PC-3 (cell line): ENCODE results near the gene PPP2R3A. TPM values are rescaled to one million over a fixed set of nuclear protein-coding genes. Genes with fewer than 3 reads are reported as not detected.

ENCODE experiments used
- ATAC-seq: fragments of 200-7000 bp; cut with Tn5 transposase; 2 replicates; pipeline ENCODE4 v1.9.1; 2020; ENCODE audit warnings: mild to moderate bottlenecking, moderate library complexity
- BruUV-seq: library from RNA; stranded (reverse); fragments of 400-500 nt; replicated peaks from 2 replicates; lab custom pipeline; 2021; lab: Mats Ljungman, UMichigan
- CTCF ChIA-PET: fragments of 300-600 bp; sonication (Branson Sonifier 250); formaldehyde crosslinking; loops from one replicate; lab custom pipeline; 2022; ENCODE audit warnings: antibody characterized with exemption; lab: Charles Lee
- POLR2A ChIA-PET: fragments of 300-600 bp; sonication (Branson Sonifier 250); formaldehyde crosslinking; loops from one replicate; lab custom pipeline; 2022; ENCODE audit warnings: antibody characterized with exemption; ENCODE audit not compliant: unreplicated experiment; lab: Charles Lee
- DNase-seq: peaks from one replicate; pipeline ENCODE4 v3.0.0-alpha.2; 2015
- H2AFZ ChIP-seq: fragments of 300-600 bp; sonication (generic); 2 replicates; pipeline ENCODE4 v1.6.0; 2016; ENCODE audit warnings: antibody characterized with exemption, low read length
- H3F3A ChIP-seq: fragments of 300-600 bp; sonication (generic); one replicate; pipeline ENCODE4 v1.6.0; 2017; ENCODE audit warnings: antibody characterized with exemption, low read length, control low read depth, mild to moderate bottlenecking; ENCODE audit not compliant: unreplicated experiment
- H3K27ac ChIP-seq: fragments of 300-600 bp; sonication (generic); 2 replicates; pipeline ENCODE4 v1.5.1; 2016; ENCODE audit warnings: mild to moderate bottlenecking, low read length
- H3K27me3 ChIP-seq: fragments of 300-600 bp; sonication (generic); 2 replicates; pipeline ENCODE4 v1.6.1; 2016; ENCODE audit warnings: low read length, mixed read lengths
- H3K36me3 ChIP-seq: fragments of 300-600 bp; sonication (generic); 2 replicates; pipeline ENCODE4 v1.6.1; 2016; ENCODE audit warnings: low read depth, mixed run types, low read length, mixed read lengths
- H3K4me1 ChIP-seq: fragments of 300-600 bp; sonication (generic); 2 replicates; pipeline ENCODE4 v1.5.1; 2016; ENCODE audit warnings: low read length; ENCODE audit not compliant: insufficient read depth
- H3K4me2 ChIP-seq: fragments of 300-600 bp; sonication (generic); 2 replicates; pipeline ENCODE4 v1.6.0; 2016; ENCODE audit warnings: low read length
- H3K4me3 ChIP-seq: fragments of 300-600 bp; sonication (generic); 2 replicates; pipeline ENCODE4 v1.5.1; 2016; ENCODE audit warnings: mild to moderate bottlenecking, low read length, mixed read lengths
- H3K79me2 ChIP-seq: fragments of 300-600 bp; sonication (generic); 2 replicates; pipeline ENCODE4 v1.6.1; 2017; ENCODE audit warnings: low read length, mixed read lengths
- H3K9ac ChIP-seq: fragments of 300-600 bp; sonication (generic); 2 replicates; pipeline ENCODE4 v1.6.0; 2016; ENCODE audit warnings: mild to moderate bottlenecking, low read length
- H3K9me2 ChIP-seq: fragments of 300-600 bp; sonication (generic); replicated peaks from 2 replicates; pipeline ENCODE4 v1.6.1; 2016; ENCODE audit warnings: mixed run types, low read length, mixed read lengths
- H3K9me3 ChIP-seq: fragments of 300-600 bp; sonication (generic); 2 replicates; pipeline ENCODE4 v1.6.1; 2016; ENCODE audit warnings: low read length, mixed read lengths
- H4K20me1 ChIP-seq: fragments of 300-600 bp; sonication (generic); 2 replicates; pipeline ENCODE4 v1.6.1; 2016; ENCODE audit warnings: low read length, mixed read lengths
- CTCF ChIP-seq: fragments of 300-600 bp; sonication (generic); conservative IDR thresholded peaks from 2 replicates; pipeline ENCODE4 v1.5.1; 2017; ENCODE audit warnings: antibody characterized with exemption, low read depth, mild to moderate bottlenecking, low read length
- EZH2 ChIP-seq: fragments of 300-600 bp; sonication (generic); IDR thresholded peaks from one replicate; pipeline ENCODE4 v1.6.1; 2017; ENCODE audit warnings: antibody characterized with exemption, mild to moderate bottlenecking, low read length; ENCODE audit not compliant: unreplicated experiment
- EZH2phosphoT487 ChIP-seq: fragments of 300-600 bp; sonication (generic); IDR thresholded peaks from 2 replicates; pipeline ENCODE4 v1.6.1; 2018; ENCODE audit warnings: mild to moderate bottlenecking, antibody characterized with exemption, low read length, borderline replicate concordance
- intact Hi-C: fragments of 100-400 bp; cut with micrococcal nuclease; formaldehyde crosslinking; loops from 2 replicates; pipeline ENCODE4 v1.9.0; 2023
- total RNA-seq: library from RNA; depleted of rRNA; stranded (reverse); fragments of >200 nt; gene quantifications from 2 replicates; pipeline ENCODE4 v1.2.3, GENCODE V29; 2014

PPP2R3A gene
- total RNA-seq, 1 experiment from 2014 or later: 12.3 TPM

GRCh38 chr3:136068708-136069107 lies 103.2 kb downstream of the PPP2R3A start:
- TF ChIP-seq EZH2phosphoT487: no peak
- Histone ChIP-seq H3K9me3 (no peaks in the 10 kb centered on the region), H3K4me3 (no peak overlapping the region), H4K20me1 (no peaks in the 10 kb centered on the region), H3K4me2 (no peak overlapping the region), H3K27ac (no peak overlapping the region), H3K9me2 (no peaks in the 10 kb centered on the region), H3F3A (no peaks in the 10 kb centered on the region), H3K79me2 (no peaks in the 10 kb centered on the region), H3K36me3 (no peaks in the 10 kb centered on the region; the same call in 1 of the 2 replicates), H3K27me3 (no peaks in the 10 kb centered on the region), H3K4me1 (peaks cover 29% of the 10 kb centered on the region), H2AFZ (no peak overlapping the region), H3K9ac (no peak overlapping the region)
- no peak for ATAC-seq
- intact Hi-C loops: no loop called here
- ChIA-PET POLR2A (no interaction called here), CTCF (no interaction called here)
- DNase-seq: peak; percentile 22
- BruUV-seq: no TSS peak

GRCh38 chr3:136069933-136070332 lies 104.4 kb downstream of the PPP2R3A start:
- H3K9me3 ChIP-seq: no peaks in the 10 kb centered on the region
- H3F3A ChIP-seq: no peaks in the 10 kb centered on the region
- H3K4me2 ChIP-seq: peak overlapping the region; percentile 57
- BruUV-seq: no TSS peak
- H3K36me3 ChIP-seq: no peaks in the 10 kb centered on the region; the same call in 1 of the 2 replicates
- DNase-seq (no peak), ATAC-seq (peak; percentile 12)
- no peaks in the 10 kb centered on the region for H3K9me2 ChIP-seq
- peaks cover 29% of the 10 kb centered on the region for H3K4me1 ChIP-seq
- ChIA-PET CTCF (interaction anchor here (0.6 to 1.1 kb wide), 2 partner anchors 27 to 224 kb away, joined by 3 to 4 read pairs; no protein-coding TSS in a partner anchor), POLR2A (no interaction called here)
- H3K27me3 ChIP-seq: no peaks in the 10 kb centered on the region
- no peaks in the 10 kb centered on the region for H3K79me2 ChIP-seq
- H3K9ac ChIP-seq: no peak overlapping the region
- no peaks in the 10 kb centered on the region for H4K20me1 ChIP-seq
- TF ChIP-seq EZH2 (no peak), EZH2phosphoT487 (no peak), CTCF (no peak)
- peak overlapping the region; percentile 65 for H3K27ac ChIP-seq
- H2AFZ ChIP-seq: no peak overlapping the region
- peak overlapping the region; percentile 25 for H3K4me3 ChIP-seq
- intact Hi-C loops: loop anchor here (2.0 kb wide), 1 partner anchor 683 kb away; the partner anchor contains the start of gene STAG1

- Histone ChIP-seq H3K9ac (no peak overlapping the region), H3K9me3 (no peaks in the 10 kb centered on the region), H3K9me2 (no peaks in the 10 kb centered on the region), H3K4me3 (peak overlapping the region; percentile 25), H3K36me3 (no peaks in the 10 kb centered on the region; the same call in 1 of the 2 replicates), H3F3A (no peaks in the 10 kb centered on the region), H3K27me3 (no peaks in the 10 kb centered on the region), H2AFZ (no peak overlapping the region), H4K20me1 (no peaks in the 10 kb centered on the region), H3K4me1 (peaks cover 29% of the 10 kb centered on the region), H3K27ac (peak overlapping the region; percentile 65), H3K79me2 (no peaks in the 10 kb centered on the region), H3K4me2 (peak overlapping the region; percentile 57)
- intact Hi-C loops: loop anchor here (2.0 kb wide), 1 partner anchor 682 kb away; the partner anchor contains the start of gene STAG1
- TF ChIP-seq EZH2phosphoT487: no peak
- no peak for TF ChIP-seq CTCF
- no peak for TF ChIP-seq EZH2
- peak; percentile 80 for ATAC-seq
- peak; percentile 89 for DNase-seq
- ChIA-PET POLR2A (no interaction called here), CTCF (interaction anchor here (0.6 to 1.1 kb wide), 2 partner anchors 28 to 224 kb away, joined by 3 to 4 read pairs; no protein-coding TSS in a partner anchor)
- BruUV-seq: no TSS peak
Measured at GRCh38 chr3:136070334-136070733, 104.8 kb downstream of the PPP2R3A start.
